ENCODE results near the gene NAA60. TPM values are rescaled to one million over a fixed set of nuclear protein-coding genes. Genes with fewer than 3 reads are reported as not detected.
A peak's percentile ranks its signal among the peaks of the same experiment; 100 is the strongest.

Gene NAA60
- total RNA-seq (10 to 100 TPM; 16.6 to 46.4 (median 40.8) TPM), polyA plus RNA-seq (100 to 1,000 TPM in 1 of 2 donors, 10 to 100 TPM in 1; 33.1 to 106 TPM)
- long read RNA-seq, donor 1, transcript NAA60-229 (7 exons, 2,531 nt) = major isoform, 26 of 93 reads
- long read RNA-seq, donor 1, transcript NAA60-203 (7 exons, 2,619 nt) = minor isoform, 5 of 93 reads
- long read RNA-seq, donor 1, transcript NAA60-234 (2 exons, 578 nt) = minor isoform, 8 of 93 reads
- long read RNA-seq, donor 1, transcript NAA60-214 (6 exons, 2,931 nt) = minor isoform, 9 of 93 reads
- long read RNA-seq, donor 1, partial matches to known transcripts = 34 of 93 reads
- long read RNA-seq, donor 1, other reads (novel, unspliced or antisense) = 5 of 93 reads
- long read RNA-seq, donor 2, transcript NAA60-229 (7 exons, 2,531 nt) = minor isoform, 5 of 22 reads
- long read RNA-seq, donor 2, transcript NAA60-238 (5 exons, 3,899 nt) = major isoform, 12 of 22 reads
- long read RNA-seq, donor 2, partial matches to known transcripts = 0 of 22 reads
- long read RNA-seq, donor 2, other reads (novel, unspliced or antisense) = 0 of 22 reads
- long read RNA-seq, donor 3, transcript NAA60-203 (7 exons, 2,619 nt) = minor isoform, 5 of 73 reads
- long read RNA-seq, donor 3, transcript NAA60-229 (7 exons, 2,531 nt) = major isoform, 23 of 73 reads
- long read RNA-seq, donor 3, transcript NAA60-214 (6 exons, 2,931 nt) = minor isoform, 17 of 73 reads
- long read RNA-seq, donor 3, partial matches to known transcripts = 4 of 73 reads
- long read RNA-seq, donor 3, other reads (novel, unspliced or antisense) = 13 of 73 reads

DNA sequence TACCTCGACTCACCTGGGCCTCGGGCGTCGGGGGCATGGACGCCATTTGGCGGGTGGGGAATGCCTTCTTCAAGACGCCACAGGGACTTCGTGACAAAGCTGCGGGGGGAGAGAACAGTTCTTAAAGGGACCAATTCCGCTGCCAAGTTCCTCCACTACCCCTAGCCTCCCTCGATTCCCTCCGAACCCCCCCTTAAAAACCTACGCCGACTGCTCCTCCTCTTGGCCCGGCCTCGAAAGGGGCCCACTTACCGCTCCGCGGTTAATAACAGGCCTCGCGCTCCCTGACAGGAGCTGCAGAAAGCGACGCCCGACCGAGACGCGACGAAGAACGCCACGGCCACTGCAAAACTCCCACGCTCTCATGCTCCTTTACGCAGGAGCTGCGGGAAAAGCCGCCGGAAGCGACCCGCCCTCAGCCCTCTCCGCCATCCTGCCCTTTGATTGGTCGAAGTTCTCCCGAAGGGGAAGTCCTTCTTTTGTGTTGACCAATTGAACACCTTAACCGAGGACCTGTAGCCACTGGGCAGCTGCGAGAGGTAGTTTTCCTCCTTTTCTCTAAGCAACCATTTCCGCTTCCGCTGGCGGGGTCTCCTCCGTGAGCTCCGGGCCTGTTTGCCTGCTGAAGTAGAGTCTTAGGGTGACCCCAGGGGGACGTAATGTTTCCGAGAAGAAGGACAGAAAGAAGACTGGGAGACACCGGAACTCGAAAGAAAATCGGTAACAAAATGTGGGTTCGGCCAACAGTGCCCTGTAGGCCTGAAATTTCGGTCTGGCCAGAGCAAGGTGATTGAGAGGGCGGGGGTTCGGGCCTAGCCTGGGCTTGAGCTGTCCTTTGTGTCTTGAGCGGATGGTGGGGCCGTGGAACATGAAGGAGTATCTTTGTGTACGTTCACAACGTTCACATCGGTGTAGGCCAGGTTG, at the start of gene NAA60, which contains the start of gene ZNF597:
Gene NAA60 (plus strand): TSS at position 573 of the 924 bp plus-strand sequence. CDS start 32,548 bp downstream, outside the sequence.
Gene ZNF597 (minus strand): TSS at position 397 of the 924 bp plus-strand sequence. CDS start 351 bp downstream, at position 46.
- Histone ChIP-seq H3K4me1 (ENCODE audit: insufficient read depth) (peaks cover 4% of the 10 kb centered on the region), H3K27me3 (no peaks in the 10 kb centered on the region), H3K4me3 (peak within 1 kb of the TSS; percentile 57), H3K9me3 (no peaks in the 10 kb centered on the region), H3K36me3 (no peaks in the 10 kb centered on the region), H3K27ac (peak within 1 kb of the TSS in 1 of 2 donors; percentile 20)
- DNase-seq = peak; percentile 73 to 81 (median 76)
- WGBS, 3 donors = 39 to 50% (median 48%) methylated on average over 61 of the region's 61 CpGs
- intact Hi-C loops (cut with DNase I) = no loop called here
- no peak for TF ChIP-seq EP300 (IDR thresholded peaks at IDR 0.05)
- TF ChIP-seq, protein P1, sequence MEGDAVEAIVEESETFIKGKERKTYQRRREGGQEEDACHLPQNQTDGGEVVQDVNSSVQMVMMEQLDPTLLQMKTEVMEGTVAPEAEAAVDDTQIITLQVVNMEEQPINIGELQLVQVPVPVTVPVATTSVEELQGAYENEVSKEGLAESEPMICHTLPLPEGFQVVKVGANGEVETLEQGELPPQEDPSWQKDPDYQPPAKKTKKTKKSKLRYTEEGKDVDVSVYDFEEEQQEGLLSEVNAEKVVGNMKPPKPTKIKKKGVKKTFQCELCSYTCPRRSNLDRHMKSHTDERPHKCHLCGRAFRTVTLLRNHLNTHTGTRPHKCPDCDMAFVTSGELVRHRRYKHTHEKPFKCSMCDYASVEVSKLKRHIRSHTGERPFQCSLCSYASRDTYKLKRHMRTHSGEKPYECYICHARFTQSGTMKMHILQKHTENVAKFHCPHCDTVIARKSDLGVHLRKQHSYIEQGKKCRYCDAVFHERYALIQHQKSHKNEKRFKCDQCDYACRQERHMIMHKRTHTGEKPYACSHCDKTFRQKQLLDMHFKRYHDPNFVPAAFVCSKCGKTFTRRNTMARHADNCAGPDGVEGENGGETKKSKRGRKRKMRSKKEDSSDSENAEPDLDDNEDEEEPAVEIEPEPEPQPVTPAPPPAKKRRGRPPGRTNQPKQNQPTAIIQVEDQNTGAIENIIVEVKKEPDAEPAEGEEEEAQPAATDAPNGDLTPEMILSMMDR (IDR thresholded peaks at IDR 0.05) = no peak
- TF ChIP-seq POLR2A (IDR thresholded peaks at IDR 0.05) = no peak

DNA sequence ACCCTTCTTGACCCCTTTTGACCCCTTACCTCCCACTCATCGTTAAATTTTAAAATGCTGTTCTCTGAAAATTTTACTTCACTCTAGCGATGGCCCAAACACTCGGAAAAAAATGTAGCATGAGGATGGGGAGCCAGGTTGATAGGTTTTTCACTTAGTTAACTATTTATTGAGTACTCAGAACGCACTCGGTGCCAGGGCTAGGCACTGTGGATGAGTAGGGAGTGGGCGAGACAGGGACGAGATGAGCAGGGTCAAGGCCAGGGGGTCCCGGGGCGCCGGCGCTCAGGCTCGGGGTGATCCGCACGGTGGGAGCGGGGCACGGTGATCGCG, 43.1 kb upstream of the NAA60 start:
- Histone ChIP-seq H3K4me1 (ENCODE audit: insufficient read depth) (peaks cover 7% of the 10 kb centered on the region), H3K36me3 (peaks cover 3% of the 10 kb centered on the region), H3K27me3 (no peaks in the 10 kb centered on the region), H3K27ac (peak overlapping the region in 1 of 2 donors; percentile 62), H3K9me3 (peaks cover 3 to 32% of the 10 kb centered on the region in 2 donors), H3K4me3 (peak overlapping the region; percentile 65)
- TF ChIP-seq, protein P1 (IDR thresholded peaks at IDR 0.05) = no peak
- TF ChIP-seq POLR2A (IDR thresholded peaks at IDR 0.05) (no peak), EP300 (IDR thresholded peaks at IDR 0.05) (no peak)
- no peak for DNase-seq
- WGBS, 3 donors = 0 to 1% (median 1%) methylated on average over 15 to 18 of the region's 18 CpGs
- intact Hi-C loops (cut with DNase I) = loop anchor here in 1 of 4 donors (10.0 kb wide), 2 partner anchors 116 to 194 kb away; partner anchors contain the start of gene ZNF263

DNA sequence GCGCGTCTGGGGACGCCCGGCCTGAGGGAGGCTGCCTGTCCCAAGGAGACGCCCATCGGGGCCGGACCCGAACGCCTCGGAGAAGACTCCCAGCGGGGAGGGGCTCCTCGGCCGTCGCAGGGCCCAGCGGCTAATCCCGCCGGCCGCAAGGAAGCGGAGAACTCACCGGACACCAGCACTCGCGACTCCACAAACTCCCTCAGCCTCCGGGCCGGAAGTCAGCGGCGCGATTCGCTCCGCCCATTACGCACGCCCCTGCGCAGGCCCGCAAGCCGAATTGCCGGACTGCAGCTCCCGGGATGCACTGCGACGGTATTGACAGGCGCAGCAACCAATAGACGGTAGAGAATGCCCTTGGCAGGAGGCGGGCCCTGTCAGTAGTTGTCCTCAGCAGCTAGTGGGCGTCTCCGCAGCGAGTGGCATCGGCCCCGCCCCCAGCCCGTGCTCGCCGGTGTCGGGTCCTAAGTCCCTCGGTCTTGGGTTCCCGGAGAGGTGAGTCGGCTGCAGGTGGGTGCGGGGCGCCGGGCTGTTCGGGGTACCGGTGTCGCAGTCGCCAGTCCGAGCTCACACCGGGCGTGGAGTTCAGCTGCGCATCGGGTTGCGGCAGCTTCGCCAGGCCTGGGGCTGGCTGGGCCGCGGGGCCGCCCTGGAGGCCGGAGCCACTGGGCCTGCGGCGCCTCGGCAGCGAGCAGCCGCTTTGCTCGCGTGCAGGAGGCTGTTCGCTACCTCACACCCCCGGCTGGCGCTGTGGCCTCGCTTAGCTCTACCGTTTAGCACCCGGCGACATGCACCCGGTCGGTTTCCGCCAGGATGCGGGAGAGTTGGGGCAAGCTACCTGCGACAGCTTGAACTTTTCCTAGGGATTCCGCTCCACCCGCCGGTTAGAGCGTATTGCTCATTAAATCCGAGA, 42.4 kb upstream of the NAA60 start, which contains the start of the genes ZNF174 and ZSCAN32:
Gene ZNF174 (plus strand): TSS at position 437 of the 910 bp plus-strand sequence. CDS start 790 bp downstream, outside the sequence.
Gene ZSCAN32 (minus strand): TSS at position 226 of the 910 bp plus-strand sequence. CDS start 3,447 bp downstream, outside the sequence.
- Histone ChIP-seq H3K27me3 (no peaks in the 10 kb centered on the region), H3K4me1 (ENCODE audit: insufficient read depth) (peaks cover 7% of the 10 kb centered on the region), H3K9me3 (peaks cover 3 to 33% of the 10 kb centered on the region in 2 donors), H3K36me3 (peaks cover 3% of the 10 kb centered on the region), H3K27ac (peak within 1 kb of the TSS in 1 of 2 donors; percentile 62), H3K4me3 (peak within 1 kb of the TSS; percentile 65)
- intact Hi-C loops (cut with DNase I) = loop anchor here in 1 of 4 donors (10.0 kb wide), 2 partner anchors 116 to 194 kb away; partner anchors contain the start of gene ZNF263
- TF ChIP-seq POLR2A (IDR thresholded peaks at IDR 0.05) (peak; percentile 30), EP300 (IDR thresholded peaks at IDR 0.05) (no peak)
- TF ChIP-seq, protein P1 (IDR thresholded peaks at IDR 0.05) = peak in 1 of 3 donors; percentile 23
- DNase-seq = peak; percentile 98 to 99 (median 98)
- 0 to 1% (median 0%) methylated on average over 56 to 95 of the region's 95 CpGs for WGBS, 3 donors
